GM12875 (cell line): ENCODE results near the gene PPEF1.

ENCODE experiments used
- H3K4me3 ChIP-seq: one replicate; pipeline ENCODE4 v1.5.1; 2011; ENCODE audit warnings: low read depth, low read length, control low read depth
- TF ChIP-seq, protein P1 (sequence below): IDR thresholded peaks from 2 replicates; pipeline ENCODE4 v1.5.1; 2011; ENCODE audit warnings: low read depth, mild to moderate bottlenecking, control low read depth, inconsistent platforms, low read length, moderate library complexity, borderline replicate concordance; ENCODE audit not compliant: insufficient read depth

PPEF1 gene

GRCh38 chrX:18874560-18875255 is 167.3 kb downstream of the PPEF1 start:
- TF ChIP-seq, protein P1, sequence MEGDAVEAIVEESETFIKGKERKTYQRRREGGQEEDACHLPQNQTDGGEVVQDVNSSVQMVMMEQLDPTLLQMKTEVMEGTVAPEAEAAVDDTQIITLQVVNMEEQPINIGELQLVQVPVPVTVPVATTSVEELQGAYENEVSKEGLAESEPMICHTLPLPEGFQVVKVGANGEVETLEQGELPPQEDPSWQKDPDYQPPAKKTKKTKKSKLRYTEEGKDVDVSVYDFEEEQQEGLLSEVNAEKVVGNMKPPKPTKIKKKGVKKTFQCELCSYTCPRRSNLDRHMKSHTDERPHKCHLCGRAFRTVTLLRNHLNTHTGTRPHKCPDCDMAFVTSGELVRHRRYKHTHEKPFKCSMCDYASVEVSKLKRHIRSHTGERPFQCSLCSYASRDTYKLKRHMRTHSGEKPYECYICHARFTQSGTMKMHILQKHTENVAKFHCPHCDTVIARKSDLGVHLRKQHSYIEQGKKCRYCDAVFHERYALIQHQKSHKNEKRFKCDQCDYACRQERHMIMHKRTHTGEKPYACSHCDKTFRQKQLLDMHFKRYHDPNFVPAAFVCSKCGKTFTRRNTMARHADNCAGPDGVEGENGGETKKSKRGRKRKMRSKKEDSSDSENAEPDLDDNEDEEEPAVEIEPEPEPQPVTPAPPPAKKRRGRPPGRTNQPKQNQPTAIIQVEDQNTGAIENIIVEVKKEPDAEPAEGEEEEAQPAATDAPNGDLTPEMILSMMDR = no peak
- no peak overlapping the region for H3K4me3 ChIP-seq

GRCh38 chrX:18875256-18875878 is 167.9 kb downstream of the PPEF1 start:
- TF ChIP-seq, protein P1 = no peak
- no peak overlapping the region for H3K4me3 ChIP-seq

- no peak overlapping the region for H3K4me3 ChIP-seq
- TF ChIP-seq, protein P1 = no peak
Observed at GRCh38 chrX:18877469-18877868, 170.0 kb downstream of the PPEF1 start.
